WTC11 (cell line): Measurements from ENCODE around the gene MYPN. TPM values are rescaled to one million over a fixed set of nuclear protein-coding genes. Genes with fewer than 3 reads are reported as not detected.

Source experiments
- ATAC-seq: fragments of 200-7000 bp; cut with Tn5 transposase; 2 replicates; pipeline ENCODE4 v1.10.0; 2021; ENCODE audit warnings: mild to moderate bottlenecking, moderate library complexity
- CTCF ChIA-PET: fragments of 300-600 bp; sonication (Branson Sonifier 250); formaldehyde crosslinking; loops from one replicate; lab custom pipeline; 2021; ENCODE audit warnings: antibody characterized with exemption; lab: Charles Lee
- POLR2A ChIA-PET: fragments of 350-600 bp; sonication (Branson Sonifier 250); formaldehyde crosslinking; loops from one replicate; lab custom pipeline; 2021; ENCODE audit warnings: antibody characterized with exemption; lab: Charles Lee
- DNase-seq: peaks from one replicate; pipeline ENCODE4 v3.0.0; 2021; ENCODE audit warnings: low spot score
- H3K27ac Mint-ChIP-seq: 2 replicates; pipeline ENCODE4 v1.8.0; 2021; ENCODE audit warnings: mixed read lengths
- H3K27me3 Mint-ChIP-seq: 2 replicates; pipeline ENCODE4 v1.8.0; 2021; ENCODE audit warnings: low read depth, mild to moderate bottlenecking, moderate library complexity, mixed read lengths
- H3K36me3 Mint-ChIP-seq: 2 replicates; pipeline ENCODE4 v1.8.0; 2021; ENCODE audit warnings: mixed read lengths
- H3K4me1 Mint-ChIP-seq: 2 replicates; pipeline ENCODE4 v1.8.0; 2022; ENCODE audit warnings: mixed read lengths
- H3K4me3 Mint-ChIP-seq: 2 replicates; pipeline ENCODE4 v1.8.0; 2021; ENCODE audit warnings: mild to moderate bottlenecking, moderate library complexity, mixed read lengths
- H3K9me3 Mint-ChIP-seq: 2 replicates; pipeline ENCODE4 v1.8.0; 2021; ENCODE audit warnings: mixed read lengths
- ARID4B ChIP-seq: sonication (generic); formaldehyde crosslinking; IDR thresholded peaks from 2 replicates; pipeline ENCODE4 v1.8.0; 2023; ENCODE audit warnings: missing genetic modification reagents, mild to moderate bottlenecking, borderline replicate concordance
- CREB1 ChIP-seq: sonication (generic); formaldehyde crosslinking; IDR thresholded peaks from 2 replicates; pipeline ENCODE4 v1.8.0; 2023; ENCODE audit warnings: mild to moderate bottlenecking, missing genetic modification reagents
- CTCF ChIP-seq: fragments of 200-600 bp; IDR thresholded peaks from 2 replicates; pipeline ENCODE4 v1.8.0; 2022; ENCODE audit warnings: antibody characterized with exemption
- ERG ChIP-seq: fragments of 250-450 bp; sonication (Bioruptor Pico); IDR thresholded peaks from 2 replicates; pipeline ENCODE4 v1.8.0; 2021; ENCODE audit warnings: mild to moderate bottlenecking
- HMGA2 ChIP-seq: fragments of 250-450 bp; sonication (Bioruptor Pico); IDR thresholded peaks from 2 replicates; pipeline ENCODE4 v1.4.0; 2021; ENCODE audit warnings: mild to moderate bottlenecking, moderate library complexity
- JAZF1 ChIP-seq: fragments of 250-450 bp; sonication (Bioruptor Pico); IDR thresholded peaks from 2 replicates; pipeline ENCODE4 v1.9.0; 2021; ENCODE audit warnings: moderate library complexity, mild to moderate bottlenecking, inconsistent platforms
- JUN ChIP-seq: sonication (generic); formaldehyde crosslinking; IDR thresholded peaks from 2 replicates; pipeline ENCODE4 v1.8.0; 2023; ENCODE audit warnings: mild to moderate bottlenecking, missing genetic modification reagents
- KAT7 ChIP-seq: sonication (generic); formaldehyde crosslinking; IDR thresholded peaks from 2 replicates; pipeline ENCODE4 v1.8.1; 2023; ENCODE audit warnings: missing genetic modification reagents, mild to moderate bottlenecking, borderline replicate concordance
- NFATC4 ChIP-seq: fragments of 250-450 bp; sonication (Bioruptor Pico); IDR thresholded peaks from 2 replicates; pipeline ENCODE4 v1.9.0; 2021; ENCODE audit warnings: mild to moderate bottlenecking
- NR1H2 ChIP-seq: sonication (generic); formaldehyde crosslinking; IDR thresholded peaks from 2 replicates; pipeline ENCODE4 v1.9.0; 2021; ENCODE audit warnings: mild to moderate bottlenecking, moderate library complexity, missing genetic modification reagents
- SMAD4 ChIP-seq: sonication (generic); formaldehyde crosslinking; IDR thresholded peaks from 2 replicates; pipeline ENCODE4 v1.8.0; 2022; ENCODE audit warnings: mild to moderate bottlenecking, missing genetic modification reagents
- USF1 ChIP-seq: sonication (generic); formaldehyde crosslinking; IDR thresholded peaks from 2 replicates; pipeline ENCODE4 v1.8.0; 2022; ENCODE audit warnings: mild to moderate bottlenecking, missing genetic modification reagents
- ZBTB43 ChIP-seq: sonication (generic); formaldehyde crosslinking; IDR thresholded peaks from 2 replicates; pipeline ENCODE4 v1.8.1; 2023; ENCODE audit warnings: mild to moderate bottlenecking, missing genetic modification reagents
- ZNF671 ChIP-seq: fragments of 250-450 bp; sonication (Bioruptor Pico); IDR thresholded peaks from 2 replicates; pipeline ENCODE4 v1.8.0; 2021; ENCODE audit warnings: mild to moderate bottlenecking
- total RNA-seq: library from RNA; stranded (reverse); gene quantifications from 3 replicates; pipeline ENCODE4 v1.2.3, GENCODE V29; 2021

MYPN gene
- total RNA-seq, 1 experiment from 2014 or later: not detected

GRCh38 chr10:68135922-68136792 lies 26.9 kb downstream of the MYPN start:
- ATAC-seq (peak; percentile 47), DNase-seq (no peak)
- H3K27me3 Mint-ChIP-seq: peaks cover 7% of the 10 kb centered on the region; the same call in 1 of the 2 replicates
- CTCF ChIA-PET: interaction anchor here (1.0 kb wide), 1 partner anchor 21 kb away, joined by 3 read pairs; no protein-coding TSS in a partner anchor
- H3K9me3 Mint-ChIP-seq: no peaks in the 10 kb centered on the region
- no peaks in the 10 kb centered on the region for H3K36me3 Mint-ChIP-seq
- TF ChIP-seq JUN (no peak), NFATC4 (CRISPR knock-in tag) (no peak), ZBTB43 (CRISPR knock-in tag) (no peak), NR1H2 (CRISPR knock-in tag) (no peak), ERG (no peak), USF1 (CRISPR knock-in tag) (no peak), KAT7 (no peak), JAZF1 (CRISPR knock-in tag) (no peak), ZNF671 (CRISPR knock-in tag) (no peak)
- POLR2A ChIA-PET: no interaction called here
- peak overlapping the region; percentile 76; the same call in 1 of the 2 replicates for H3K27ac Mint-ChIP-seq
- no peak overlapping the region for H3K4me3 Mint-ChIP-seq
- H3K4me1 Mint-ChIP-seq: peaks cover 8% of the 10 kb centered on the region

GRCh38 chr10:68137171-68137570 lies 27.9 kb downstream of the MYPN start:
- ChIA-PET CTCF (interaction anchor here (1.0 kb wide), 1 partner anchor 20 kb away, joined by 3 read pairs; no protein-coding TSS in a partner anchor), POLR2A (no interaction called here)
- H3K27me3 Mint-ChIP-seq: peaks cover 7% of the 10 kb centered on the region; the same call in 1 of the 2 replicates
- H3K4me1 Mint-ChIP-seq: peaks cover 8% of the 10 kb centered on the region
- no peaks in the 10 kb centered on the region for H3K9me3 Mint-ChIP-seq
- ATAC-seq (no peak), DNase-seq (no peak)
- TF ChIP-seq ARID4B (no peak), ZNF671 (CRISPR knock-in tag) (no peak), CREB1 (CRISPR knock-in tag) (no peak), SMAD4 (no peak), NR1H2 (CRISPR knock-in tag) (no peak), CTCF (no peak), HMGA2 (no peak)
- no peak overlapping the region for H3K27ac Mint-ChIP-seq
- H3K36me3 Mint-ChIP-seq: no peaks in the 10 kb centered on the region
- H3K4me3 Mint-ChIP-seq: no peak overlapping the region
